Ishikawa (cell line): ENCODE data around the gene GCG.

Experiments
- CEBPB ChIP-seq: IDR thresholded peaks from 2 replicates; pipeline ENCODE4 v1.6.1; 2012
- CREB1 ChIP-seq: IDR thresholded peaks from 2 replicates; pipeline ENCODE4 v1.6.1; 2012; ENCODE audit warnings: low read depth
- EGR1 ChIP-seq: IDR thresholded peaks from 2 replicates; pipeline ENCODE4 v1.6.1; 2012
- EP300 ChIP-seq: IDR thresholded peaks from 2 replicates; pipeline ENCODE4 v1.6.1; 2012; ENCODE audit warnings: borderline replicate concordance
- FOXM1 ChIP-seq: IDR thresholded peaks from 2 replicates; pipeline ENCODE4 v1.6.1; 2012; ENCODE audit warnings: low read depth, borderline replicate concordance
- MAX ChIP-seq: IDR thresholded peaks from 2 replicates; pipeline ENCODE4 v1.6.1; 2012
- NFIC ChIP-seq: IDR thresholded peaks from 2 replicates; pipeline ENCODE4 v1.6.1; 2012
- RAD21 ChIP-seq: IDR thresholded peaks from 2 replicates; pipeline ENCODE4 v1.6.1; 2012; ENCODE audit warnings: low read depth
- REST ChIP-seq: IDR thresholded peaks from 2 replicates; pipeline ENCODE4 v1.6.1; 2012; ENCODE audit warnings: low read depth, mild to moderate bottlenecking
- TAF1 ChIP-seq: IDR thresholded peaks from 2 replicates; pipeline ENCODE4 v1.6.1; 2012; ENCODE audit warnings: low read depth, mild to moderate bottlenecking
- TCF12 ChIP-seq: IDR thresholded peaks from 2 replicates; pipeline ENCODE4 v1.6.1; 2012; ENCODE audit warnings: low read depth
- TEAD4 ChIP-seq: IDR thresholded peaks from 2 replicates; pipeline ENCODE4 v1.6.1; 2012
- USF1 ChIP-seq: IDR thresholded peaks from 2 replicates; pipeline ENCODE4 v1.6.1; 2012
- YY1 ChIP-seq: IDR thresholded peaks from 2 replicates; pipeline ENCODE4 v1.6.1; 2012; ENCODE audit warnings: low read depth
- ZBTB7A ChIP-seq: IDR thresholded peaks from 2 replicates; pipeline ENCODE4 v1.6.1; 2012; ENCODE audit warnings: low read depth

GCG gene

GRCh38 chr2:162152147-162152546 lies at the start of gene GCG:
Gene GCG (minus strand): TSS chr2:162152247. CDS start chr2:162149178, 3,069 bp downstream.
- TF ChIP-seq USF1 = no peak
- no peak for TF ChIP-seq TCF12
- no peak for TF ChIP-seq CEBPB
- TF ChIP-seq TEAD4 = no peak
- no peak for TF ChIP-seq ZBTB7A

GRCh38 chr2:162200636-162201035 lies 48.6 kb upstream of the GCG start:
- no peak for TF ChIP-seq YY1
- no peak for TF ChIP-seq CEBPB
- no peak for TF ChIP-seq REST
- TF ChIP-seq ZBTB7A = no peak
- no peak for TF ChIP-seq EP300
- no peak for TF ChIP-seq TCF12
- no peak for TF ChIP-seq TAF1
- TF ChIP-seq NFIC = no peak
- no peak for TF ChIP-seq FOXM1
- TF ChIP-seq TEAD4 = no peak
- no peak for TF ChIP-seq CREB1
- TF ChIP-seq MAX = no peak
- no peak for TF ChIP-seq RAD21
- no peak for TF ChIP-seq USF1

GRCh38 chr2:162199913-162200312 lies 47.9 kb upstream of the GCG start:
- TF ChIP-seq YY1 = no peak
- TF ChIP-seq ZBTB7A = no peak
- TF ChIP-seq USF1 = no peak
- no peak for TF ChIP-seq EP300
- TF ChIP-seq EGR1 = no peak
- TF ChIP-seq NFIC = no peak
- TF ChIP-seq TAF1 = no peak
- TF ChIP-seq FOXM1 = no peak
- TF ChIP-seq CREB1 = no peak
- TF ChIP-seq MAX = no peak
- no peak for TF ChIP-seq TCF12
- TF ChIP-seq REST = no peak
- TF ChIP-seq TEAD4 = no peak
- no peak for TF ChIP-seq RAD21
- TF ChIP-seq CEBPB = no peak

GRCh38 chr2:162198239-162198638 lies 46.2 kb upstream of the GCG start:
- TF ChIP-seq REST (no peak), ZBTB7A (no peak), USF1 (no peak), EP300 (no peak), FOXM1 (no peak), NFIC (no peak), TCF12 (no peak), EGR1 (no peak), YY1 (no peak), CREB1 (no peak), TAF1 (no peak), MAX (no peak), TEAD4 (no peak), CEBPB (no peak), RAD21 (no peak)
